Adipocyte (in vitro differentiated cells): ENCODE data around the gene HPN.
"Not testable (repeated sequence)": the region's sequence is repeated elsewhere in the genome, so short reads cannot be mapped to it uniquely, and the experiment has no call there.

Experiments used
- DNase-seq: peaks from one replicate; pipeline ENCODE4 v3.0.0-alpha.2; 2015; ENCODE audit warnings: low read depth
- H3K27me3 ChIP-seq: replicated peaks from 2 replicates; pipeline ENCODE4 v1.7.0; 2013; ENCODE audit warnings: mild to moderate bottlenecking, low read length, moderate library complexity; ENCODE audit not compliant: control insufficient read depth, insufficient read depth
- H3K36me3 ChIP-seq: 2 replicates; pipeline ENCODE4 v1.7.0; 2013; ENCODE audit warnings: low read length, mild to moderate bottlenecking, moderate library complexity; ENCODE audit not compliant: control insufficient read depth, insufficient read depth, severe bottlenecking
- H3K4me1 ChIP-seq: 2 replicates; pipeline ENCODE4 v1.7.0; 2013; ENCODE audit warnings: mild to moderate bottlenecking, low read length, moderate library complexity; ENCODE audit not compliant: control insufficient read depth, insufficient read depth
- H3K4me3 ChIP-seq: 2 replicates; pipeline ENCODE4 v1.7.0; 2013; ENCODE audit warnings: mild to moderate bottlenecking, low read length, moderate library complexity
- H3K9ac ChIP-seq: 2 replicates; pipeline ENCODE4 v1.7.0; 2013; ENCODE audit warnings: mild to moderate bottlenecking, low read length, moderate library complexity
- H3K9me3 ChIP-seq: 2 replicates; pipeline ENCODE4 v1.7.0; 2013; ENCODE audit warnings: mild to moderate bottlenecking, low read length, moderate library complexity; ENCODE audit not compliant: control insufficient read depth

Gene HPN

DNA sequence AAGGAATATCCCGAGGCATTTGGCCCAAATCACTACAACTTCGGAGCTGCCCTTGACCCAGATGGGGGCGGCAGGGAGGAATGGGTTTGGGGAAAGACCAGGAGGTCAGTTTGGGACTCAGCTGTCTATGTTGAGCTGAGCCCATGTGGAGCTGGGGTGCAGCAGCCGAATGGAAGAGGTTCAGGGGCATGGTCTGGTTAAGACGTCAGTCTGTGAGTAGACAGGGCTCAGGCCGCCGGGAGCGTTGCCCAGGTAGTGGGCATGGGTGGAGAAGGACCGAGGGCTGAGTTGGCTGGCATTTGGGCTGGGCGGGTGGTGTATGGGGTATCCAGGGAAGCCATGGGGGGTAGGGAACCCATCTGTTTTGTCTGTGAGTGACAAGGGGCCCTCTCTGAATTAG is 20.5 kb upstream of the HPN start:
- no peak for DNase-seq
- Histone ChIP-seq H3K4me3 (no peak overlapping the region), H3K36me3 (peaks cover 79% of the 10 kb centered on the region)

DNA sequence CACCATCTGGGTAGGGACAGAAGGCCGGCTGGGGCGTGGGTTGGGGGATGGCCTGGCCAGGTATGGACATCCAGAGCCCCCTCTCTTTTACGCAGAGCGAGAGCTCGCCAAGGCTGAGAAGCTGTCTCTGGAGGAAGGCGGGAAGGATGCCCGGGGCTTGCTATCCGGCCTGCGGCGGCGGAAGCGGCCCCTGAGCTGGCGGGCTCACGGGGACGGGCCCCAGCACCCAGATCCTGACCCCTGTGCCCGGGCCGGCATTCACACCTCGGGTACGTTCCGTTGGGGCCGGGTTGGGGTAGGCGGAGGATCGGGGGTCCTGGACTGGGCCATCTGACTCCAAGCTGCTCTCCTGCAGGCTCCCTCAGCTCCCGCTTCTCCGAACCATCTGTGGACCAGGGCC is 19.9 kb upstream of the HPN start:
- no peak overlapping the region for H3K9ac ChIP-seq
- no peaks in the 10 kb centered on the region for H3K9me3 ChIP-seq
- no peaks in the 10 kb centered on the region for H3K4me1 ChIP-seq
- H3K36me3 ChIP-seq, result peaks cover 80% of the 10 kb centered on the region
- DNase-seq, result no peak
- H3K27me3 ChIP-seq, result no peaks in the 10 kb centered on the region
- H3K4me3 ChIP-seq, result no peak overlapping the region

More for the DNA sequence above, 20.5 kb upstream of the HPN start:
- Histone ChIP-seq H3K4me1 (no peaks in the 10 kb centered on the region), H3K9me3 (no peaks in the 10 kb centered on the region), H3K9ac (no peak overlapping the region), H3K27me3 (no peaks in the 10 kb centered on the region)

DNA sequence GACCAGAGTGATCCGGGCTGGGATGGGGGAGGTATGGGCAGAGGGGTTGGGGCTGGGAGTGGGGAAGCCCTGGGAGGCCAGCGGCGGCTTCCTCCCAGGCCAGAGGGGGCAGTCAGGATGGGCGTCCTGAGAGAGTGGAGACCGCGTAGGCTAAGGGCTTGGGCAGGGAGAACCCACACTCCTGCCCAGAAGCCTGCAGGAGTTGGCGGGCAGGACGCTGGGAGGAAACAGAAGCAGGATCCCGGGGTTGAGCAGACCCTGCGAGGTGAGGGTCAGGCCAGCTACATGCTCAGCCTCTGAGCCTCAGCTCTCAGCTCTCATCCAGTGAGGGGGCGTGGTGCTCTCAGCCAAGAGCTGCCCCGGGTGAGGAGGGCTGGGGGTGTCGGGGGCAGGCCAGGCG is 19.1 kb upstream of the HPN start:
- Histone ChIP-seq H3K36me3 (peaks cover 82% of the 10 kb centered on the region), H3K4me1 (no peaks in the 10 kb centered on the region), H3K9me3 (no peaks in the 10 kb centered on the region), H3K9ac (no peak overlapping the region), H3K27me3 (no peaks in the 10 kb centered on the region), H3K4me3 (no peak overlapping the region)
- no peak for DNase-seq

DNA sequence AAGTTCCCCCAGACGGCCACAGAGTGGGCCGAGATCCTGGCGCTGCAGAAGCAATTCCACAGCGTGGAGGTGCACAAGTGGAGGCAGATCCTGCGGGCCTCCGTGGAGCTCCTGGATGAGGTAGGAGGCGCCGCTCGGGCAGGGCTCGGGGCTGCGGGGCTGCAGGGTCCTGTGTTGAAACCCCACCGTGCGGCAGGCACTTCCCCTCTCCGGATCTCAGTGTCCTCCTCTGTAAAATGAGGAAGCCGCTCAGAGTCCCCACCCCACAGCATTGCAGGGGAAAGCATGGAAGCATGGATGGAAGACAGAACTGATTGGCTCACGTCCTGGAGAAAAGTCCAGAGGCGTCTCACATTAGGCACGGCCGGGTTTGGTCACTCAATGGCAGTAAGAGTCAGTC is 18.1 kb upstream of the HPN start:
- no peak for DNase-seq
- no peak overlapping the region for H3K9ac ChIP-seq
- H3K36me3 ChIP-seq, result peaks cover 82% of the 10 kb centered on the region
- H3K27me3 ChIP-seq, result no peaks in the 10 kb centered on the region
- H3K4me3 ChIP-seq, result no peak overlapping the region
- no peaks in the 10 kb centered on the region for H3K4me1 ChIP-seq
- no peaks in the 10 kb centered on the region for H3K9me3 ChIP-seq

DNA sequence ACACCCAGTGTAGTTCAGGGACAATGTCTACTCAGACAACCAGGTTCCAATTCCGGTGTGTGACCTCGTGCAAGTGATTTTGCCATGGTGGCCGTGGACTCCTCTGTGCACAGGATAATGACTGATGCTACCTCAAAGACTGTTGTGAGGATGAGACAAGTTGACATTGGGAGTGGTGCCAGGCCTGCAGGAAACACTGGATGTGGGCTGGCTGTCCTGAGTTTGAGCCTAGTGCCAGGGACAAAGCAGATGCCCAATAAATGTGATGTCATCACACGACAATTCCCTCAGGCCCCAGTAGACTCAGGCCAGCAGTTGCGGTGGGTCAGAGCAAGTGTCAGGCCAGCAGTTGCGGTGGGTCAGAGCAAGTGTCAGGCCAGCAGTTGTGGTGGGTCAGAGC is 17.4 kb upstream of the HPN start:
- Histone ChIP-seq H3K36me3 (peaks cover 77% of the 10 kb centered on the region), H3K4me3 (no peak overlapping the region)

DNA sequence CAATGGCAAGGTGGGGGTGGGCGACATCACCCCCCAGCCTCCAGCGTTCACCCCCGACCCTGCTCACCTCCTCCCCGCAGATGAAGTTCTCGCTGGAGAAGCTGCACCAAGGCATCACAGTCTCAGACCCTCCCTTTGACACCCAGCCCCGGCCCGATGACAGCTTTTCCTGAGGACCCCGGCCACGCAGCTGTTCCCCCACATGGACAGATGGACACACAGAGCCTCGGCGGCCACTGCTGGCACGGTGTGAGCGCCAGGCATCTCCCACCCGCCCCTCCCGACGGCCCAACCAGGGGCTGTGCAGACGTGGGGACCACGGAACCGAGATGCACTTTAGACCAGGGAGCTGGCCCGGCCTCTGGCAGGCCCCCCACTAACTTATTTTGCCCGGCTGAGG is 15.6 kb upstream of the HPN start:
- Histone ChIP-seq H3K9me3 (no peaks in the 10 kb centered on the region), H3K4me3 (no peak overlapping the region), H3K36me3 (peaks cover 58% of the 10 kb centered on the region), H3K27me3 (no peaks in the 10 kb centered on the region), H3K4me1 (no peaks in the 10 kb centered on the region), H3K9ac (no peak overlapping the region)
- DNase-seq, result no peak

More for the DNA sequence above, 17.4 kb upstream of the HPN start:
- H3K9me3 ChIP-seq, result no peaks in the 10 kb centered on the region
- H3K27me3 ChIP-seq, result no peaks in the 10 kb centered on the region
- no peak for DNase-seq
- no peak overlapping the region for H3K9ac ChIP-seq
- H3K4me1 ChIP-seq, result no peaks in the 10 kb centered on the region

DNA sequence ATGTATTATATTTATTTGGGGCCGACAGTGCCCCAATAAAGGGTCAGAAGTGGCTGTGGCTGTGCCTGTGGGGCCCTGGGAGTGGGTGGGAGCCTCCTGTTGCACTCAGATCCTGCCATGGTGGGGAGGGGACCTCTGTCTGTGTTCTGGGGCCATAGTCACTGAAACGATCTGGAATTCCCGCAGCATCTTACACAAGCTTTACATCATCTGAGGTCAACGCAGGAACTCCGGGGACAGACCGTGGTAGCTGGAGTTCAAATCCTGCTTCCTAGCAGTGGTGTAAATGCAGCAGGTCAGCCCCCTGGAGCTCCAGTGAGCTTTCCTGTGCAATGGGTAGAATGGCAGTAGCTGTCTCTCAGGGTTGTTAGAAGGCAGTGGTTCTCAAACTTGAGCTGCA is 15.1 kb upstream of the HPN start:
- H3K4me3 ChIP-seq, result no peak overlapping the region
- peaks cover 54% of the 10 kb centered on the region for H3K36me3 ChIP-seq

DNA sequence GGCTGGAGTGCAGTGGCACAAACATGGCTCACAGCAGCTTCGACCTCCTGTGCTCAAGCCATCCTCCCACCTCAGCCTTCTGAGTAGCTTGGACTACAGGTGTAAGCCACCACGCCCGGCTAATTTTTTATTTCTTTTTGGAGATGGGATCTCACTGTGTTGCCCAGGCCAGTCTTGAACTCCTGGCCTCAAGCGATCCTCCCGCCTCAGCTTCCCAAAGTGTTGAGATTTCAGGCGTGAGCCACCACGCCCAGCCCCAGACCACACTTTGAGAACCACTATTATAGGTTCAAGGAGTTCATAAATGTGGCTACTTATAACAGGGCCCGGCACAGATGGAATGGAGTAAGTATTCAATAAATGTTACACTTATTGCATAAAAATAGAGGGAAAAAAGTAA is 14.5 kb upstream of the HPN start:
- H3K9ac ChIP-seq, result no peak overlapping the region
- no peak for DNase-seq
- H3K4me1 ChIP-seq, result no peaks in the 10 kb centered on the region
- peaks cover 48% of the 10 kb centered on the region for H3K36me3 ChIP-seq
- H3K9me3 ChIP-seq, result no peaks in the 10 kb centered on the region
- H3K4me3 ChIP-seq, result no peak overlapping the region
- peaks cover under 1% of the 10 kb centered on the region for H3K27me3 ChIP-seq

More for the DNA sequence above, 15.1 kb upstream of the HPN start:
- no peaks in the 10 kb centered on the region for H3K4me1 ChIP-seq
- H3K27me3 ChIP-seq, result no peaks in the 10 kb centered on the region
- DNase-seq, result no peak
- no peaks in the 10 kb centered on the region for H3K9me3 ChIP-seq
- H3K9ac ChIP-seq, result no peak overlapping the region

DNA sequence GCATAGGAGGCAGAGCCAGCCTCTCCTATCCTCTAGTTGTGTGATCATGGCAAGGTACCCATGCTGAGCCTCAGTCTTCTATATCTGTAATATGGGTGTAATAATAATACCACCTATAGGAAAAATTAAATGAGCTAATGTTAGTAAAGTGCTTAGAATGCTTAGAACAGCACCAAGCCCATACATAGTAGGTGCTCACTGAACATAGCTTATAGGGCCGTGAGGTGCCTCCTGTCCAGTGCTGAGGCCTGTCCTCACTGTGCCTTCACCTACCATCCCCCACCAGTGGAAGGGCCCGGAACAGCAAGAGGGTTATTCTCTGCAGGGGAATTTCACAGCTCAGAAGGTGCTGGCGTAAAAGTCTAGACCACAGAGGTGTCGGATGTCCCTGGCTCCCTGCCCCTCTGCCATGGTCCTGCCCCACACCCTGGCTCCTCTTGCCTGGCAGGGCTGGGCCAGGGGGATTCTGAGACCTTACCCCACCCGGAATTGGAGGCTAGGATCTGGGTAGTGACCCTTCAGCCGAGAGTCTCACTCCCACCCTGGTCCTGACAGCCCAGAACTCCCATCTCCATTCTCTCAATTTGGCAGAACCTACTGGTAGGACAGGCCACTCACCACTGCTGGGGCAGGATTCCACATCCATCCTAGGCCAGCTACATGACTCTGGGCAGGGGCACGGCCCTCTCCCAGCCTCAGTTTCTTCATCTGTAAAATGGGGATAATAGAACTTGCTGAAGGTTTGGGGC is 13.5 kb upstream of the HPN start:
- H3K27me3 ChIP-seq, result peaks cover 7% of the 10 kb centered on the region
- no peak overlapping the region for H3K9ac ChIP-seq
- H3K9me3 ChIP-seq, result no peaks in the 10 kb centered on the region
- peaks cover 45% of the 10 kb centered on the region for H3K36me3 ChIP-seq
- H3K4me1 ChIP-seq, result no peaks in the 10 kb centered on the region
- H3K4me3 ChIP-seq, result no peak overlapping the region
- no peak for DNase-seq

DNA sequence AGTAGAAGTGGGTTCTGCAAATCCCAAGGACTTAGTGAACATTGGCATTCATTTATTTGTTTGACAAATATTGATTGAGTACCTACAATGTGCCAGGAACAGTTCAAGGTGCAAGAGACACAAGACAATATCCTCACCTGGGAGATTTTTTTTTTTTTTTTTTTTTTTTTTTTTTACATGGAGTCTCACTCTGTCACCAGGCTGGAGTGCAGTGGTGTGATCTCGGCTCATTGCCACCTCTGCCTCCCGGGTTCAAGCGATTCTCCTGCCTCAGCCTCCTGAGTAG is 13.0 kb upstream of the HPN start:
- not testable (repeated sequence) for H3K9ac ChIP-seq, H3K9me3 ChIP-seq, H3K4me1 ChIP-seq, H3K4me3 ChIP-seq, DNase-seq, H3K27me3 ChIP-seq
- H3K36me3 ChIP-seq, result peaks cover 40% of the 10 kb centered on the region

DNA sequence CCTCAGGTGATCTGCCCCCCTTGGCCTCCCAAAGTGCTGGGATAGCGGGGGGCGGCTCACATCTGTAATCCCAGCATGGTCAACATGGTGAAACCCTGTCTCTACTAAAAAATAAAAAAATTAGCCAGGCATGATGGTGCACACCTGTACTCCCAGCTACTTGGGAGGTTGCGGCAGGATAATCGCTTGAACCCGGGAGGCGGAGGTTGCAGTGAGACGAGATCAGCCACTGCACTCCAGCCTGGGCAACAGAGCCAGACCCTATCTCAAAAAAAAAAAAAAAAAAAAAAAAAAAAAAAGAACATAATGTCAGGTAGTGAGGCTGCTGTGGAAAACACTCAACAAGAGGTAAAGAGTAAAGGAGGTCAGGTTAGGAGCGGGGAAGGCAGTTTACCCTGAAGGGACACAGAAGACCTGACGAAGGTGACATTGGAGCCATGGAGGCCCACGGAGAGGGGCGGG is 12.2 kb upstream of the HPN start:
- not testable (repeated sequence) for H3K27me3 ChIP-seq, H3K4me1 ChIP-seq, H3K9ac ChIP-seq, DNase-seq, H3K4me3 ChIP-seq, H3K9me3 ChIP-seq
- H3K36me3 ChIP-seq, result peaks cover 32% of the 10 kb centered on the region

DNA sequence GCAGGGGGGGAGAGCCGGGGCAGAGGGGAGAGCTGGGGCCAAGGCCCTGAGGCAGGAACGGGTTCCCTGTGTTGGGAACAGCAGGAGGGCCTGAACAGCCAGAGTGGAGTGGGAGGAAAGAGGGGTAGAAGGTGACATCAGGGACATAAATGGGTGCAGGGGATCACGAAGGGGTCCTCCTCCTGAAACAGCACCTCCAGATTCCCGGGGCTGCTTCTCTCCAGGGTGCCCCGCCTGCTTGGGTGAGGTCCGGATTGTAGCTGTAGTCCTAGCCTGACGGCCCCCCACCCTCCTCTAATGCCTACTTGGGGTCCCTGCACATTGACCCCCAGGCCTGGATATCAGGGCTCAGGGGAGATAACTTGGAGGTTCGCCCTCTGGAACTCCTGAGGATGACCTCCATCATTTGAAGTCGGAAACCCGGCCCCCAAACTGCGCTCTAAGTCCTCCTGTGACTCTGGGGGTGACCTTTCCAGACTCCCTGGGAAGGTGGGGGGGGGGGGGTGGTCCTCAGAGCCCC is 11.7 kb upstream of the HPN start:
- Histone ChIP-seq H3K27me3 (peaks cover 7% of the 10 kb centered on the region), H3K36me3 (peaks cover 30% of the 10 kb centered on the region), H3K9me3 (no peaks in the 10 kb centered on the region), H3K4me1 (no peaks in the 10 kb centered on the region), H3K9ac (no peak overlapping the region), H3K4me3 (peak overlapping the region; percentile 54)
- no peak for DNase-seq
